ENCODE results near the gene PCDHA7. TPM values are rescaled to one million over a fixed set of nuclear protein-coding genes. Genes with fewer than 3 reads are reported as not detected.
"Not testable (repeated sequence)": the region's sequence is repeated elsewhere in the genome, so short reads cannot be mapped to it uniquely, and the experiment has no call there.

PCDHA7 gene
- total RNA-seq, 1 donor from 2014 or later = 0.64 TPM

GRCh38 chr5:140821375-140822280, 12.4 kb upstream of the PCDHA7 start, which contains the start of gene PCDHA5:
Gene PCDHA5 (plus strand): TSS chr5:140821613.
- no peak for DNase-seq (ENCODE audit: extremely low read depth, low read depth, low spot score)

- DNase-seq (ENCODE audit: extremely low read depth, low read depth, low spot score) = no peak
Observed at GRCh38 chr5:140822281-140822629, 11.8 kb upstream of the PCDHA7 start.

GRCh38 chr5:140822969-140823368, 11.1 kb upstream of the PCDHA7 start:
- DNase-seq (ENCODE audit: extremely low read depth, low read depth, low spot score) = not testable (repeated sequence)

- DNase-seq (ENCODE audit: extremely low read depth, low read depth, low spot score) = no peak
Observed at GRCh38 chr5:140823475-140823874, 10.6 kb upstream of the PCDHA7 start.

- DNase-seq (ENCODE audit: extremely low read depth, low read depth, low spot score) = no peak
Observed at GRCh38 chr5:140827704-140828361, 6.2 kb upstream of the PCDHA7 start, which contains the start of gene PCDHA6. Gene PCDHA6 (plus strand): TSS chr5:140827960. CDS start chr5:140828092, 132 bp downstream.

GRCh38 chr5:140828362-140828737, 5.7 kb upstream of the PCDHA7 start:
- DNase-seq (ENCODE audit: extremely low read depth, low read depth, low spot score) = no peak

- DNase-seq (ENCODE audit: extremely low read depth, low read depth, low spot score) = not testable (repeated sequence)
Observed at GRCh38 chr5:140829511-140830501, 4.3 kb upstream of the PCDHA7 start.

- not testable (repeated sequence) for DNase-seq (ENCODE audit: extremely low read depth, low read depth, low spot score)
Observed at GRCh38 chr5:140834439-140835008, 455 bp downstream of the PCDHA7 start.

GRCh38 chr5:140835622-140836510, 1.8 kb downstream of the PCDHA7 start:
- no peak for DNase-seq (ENCODE audit: extremely low read depth, low read depth, low spot score)

GRCh38 chr5:140840978-140841962, 7.2 kb downstream of the PCDHA7 start, which contains the start of gene PCDHA8:
Gene PCDHA8 (plus strand): TSS chr5:140841187. CDS start chr5:140841322, 135 bp downstream.
- DNase-seq (ENCODE audit: extremely low read depth, low read depth, low spot score) = no peak

GRCh38 chr5:140842798-140843733, 9.0 kb downstream of the PCDHA7 start:
- no peak for DNase-seq (ENCODE audit: extremely low read depth, low read depth, low spot score)

- DNase-seq (ENCODE audit: extremely low read depth, low read depth, low spot score) = not testable (repeated sequence)
Observed at GRCh38 chr5:140848139-140849102, 14.4 kb downstream of the PCDHA7 start, which contains the start of gene PCDHA9. Gene PCDHA9 (plus strand): TSS chr5:140848382. CDS start chr5:140848496, 114 bp downstream.

GRCh38 chr5:140849831-140850634, 16.0 kb downstream of the PCDHA7 start:
- DNase-seq (ENCODE audit: extremely low read depth, low read depth, low spot score) = not testable (repeated sequence)

GRCh38 chr5:140855772-140856674, 22.0 kb downstream of the PCDHA7 start, which contains the start of gene PCDHA10:
Gene PCDHA10 (plus strand): TSS chr5:140855897. CDS start chr5:140856049, 152 bp downstream.
- DNase-seq (ENCODE audit: extremely low read depth, low read depth, low spot score) = no peak
